DND-41 (cell line): ENCODE measurements around the gene STAG3.

Experiments
- EZH2 ChIP-seq: IDR thresholded peaks from 3 replicates; pipeline ENCODE4 v1.6.1; 2012; ENCODE audit warnings: borderline replicate concordance, low read depth, mild to moderate bottlenecking, moderate library complexity, low read length, inconsistent platforms; ENCODE audit not compliant: severe bottlenecking
- TF ChIP-seq, protein P1 (sequence below): IDR thresholded peaks from 2 replicates; pipeline ENCODE4 v1.5.1; 2012; ENCODE audit warnings: borderline replicate concordance, low read length, moderate library complexity, mild to moderate bottlenecking; ENCODE audit not compliant: poor library complexity, severe bottlenecking; ENCODE audit errors: extremely low read depth

GRCh38 chr7:100219271-100219737, 41.6 kb downstream of the STAG3 start:
- TF ChIP-seq, protein P1, sequence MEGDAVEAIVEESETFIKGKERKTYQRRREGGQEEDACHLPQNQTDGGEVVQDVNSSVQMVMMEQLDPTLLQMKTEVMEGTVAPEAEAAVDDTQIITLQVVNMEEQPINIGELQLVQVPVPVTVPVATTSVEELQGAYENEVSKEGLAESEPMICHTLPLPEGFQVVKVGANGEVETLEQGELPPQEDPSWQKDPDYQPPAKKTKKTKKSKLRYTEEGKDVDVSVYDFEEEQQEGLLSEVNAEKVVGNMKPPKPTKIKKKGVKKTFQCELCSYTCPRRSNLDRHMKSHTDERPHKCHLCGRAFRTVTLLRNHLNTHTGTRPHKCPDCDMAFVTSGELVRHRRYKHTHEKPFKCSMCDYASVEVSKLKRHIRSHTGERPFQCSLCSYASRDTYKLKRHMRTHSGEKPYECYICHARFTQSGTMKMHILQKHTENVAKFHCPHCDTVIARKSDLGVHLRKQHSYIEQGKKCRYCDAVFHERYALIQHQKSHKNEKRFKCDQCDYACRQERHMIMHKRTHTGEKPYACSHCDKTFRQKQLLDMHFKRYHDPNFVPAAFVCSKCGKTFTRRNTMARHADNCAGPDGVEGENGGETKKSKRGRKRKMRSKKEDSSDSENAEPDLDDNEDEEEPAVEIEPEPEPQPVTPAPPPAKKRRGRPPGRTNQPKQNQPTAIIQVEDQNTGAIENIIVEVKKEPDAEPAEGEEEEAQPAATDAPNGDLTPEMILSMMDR, result no peak
- TF ChIP-seq EZH2, result no peak
